ENCODE measurements around the gene KAT2B.

Gene KAT2B

DNA sequence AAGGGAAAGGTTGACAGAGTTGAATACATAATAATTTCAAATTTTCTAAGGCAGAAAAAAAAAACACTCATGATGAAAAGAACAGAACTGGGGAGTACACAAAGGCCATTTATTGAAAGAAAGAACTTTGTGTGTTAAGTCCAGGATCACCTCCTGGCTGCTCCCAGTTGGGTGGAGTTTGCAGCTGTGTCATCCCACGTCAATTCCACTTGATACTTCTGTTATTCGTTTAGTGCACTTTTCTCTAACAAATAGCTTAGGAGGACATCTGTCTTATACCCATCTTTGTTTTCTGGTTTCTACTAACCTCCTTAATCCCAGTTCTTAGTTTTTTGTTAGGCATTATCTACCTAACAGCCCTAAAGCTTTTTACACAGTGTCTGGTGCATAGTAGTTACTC lies 101.1 kb downstream of the KAT2B start:
- in situ Hi-C loops (cut with MboI; ENCODE audit: low sequenced_read_pairs) = no loop called here

DNA sequence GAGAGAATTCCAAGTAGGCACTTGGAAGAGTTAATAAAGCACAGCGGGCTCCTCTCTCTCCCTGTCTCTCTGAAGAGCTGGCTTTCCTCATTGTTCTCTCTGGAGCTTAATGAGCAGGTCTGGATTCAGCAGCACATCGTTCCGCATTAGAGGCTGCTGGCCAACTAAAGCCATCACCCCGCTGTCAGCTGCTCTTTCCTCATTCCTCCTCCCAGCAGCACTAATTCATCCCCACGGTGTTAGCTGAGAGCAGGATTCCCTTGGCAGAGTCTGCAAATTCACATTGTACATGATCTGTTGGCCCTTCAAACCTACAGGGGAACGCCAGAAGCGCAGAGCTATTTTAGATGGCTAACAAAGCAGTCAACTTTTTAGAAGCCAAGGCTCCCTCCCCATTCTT lies 101.6 kb downstream of the KAT2B start:
- in situ Hi-C loops (cut with MboI; ENCODE audit: low sequenced_read_pairs) = no loop called here

DNA sequence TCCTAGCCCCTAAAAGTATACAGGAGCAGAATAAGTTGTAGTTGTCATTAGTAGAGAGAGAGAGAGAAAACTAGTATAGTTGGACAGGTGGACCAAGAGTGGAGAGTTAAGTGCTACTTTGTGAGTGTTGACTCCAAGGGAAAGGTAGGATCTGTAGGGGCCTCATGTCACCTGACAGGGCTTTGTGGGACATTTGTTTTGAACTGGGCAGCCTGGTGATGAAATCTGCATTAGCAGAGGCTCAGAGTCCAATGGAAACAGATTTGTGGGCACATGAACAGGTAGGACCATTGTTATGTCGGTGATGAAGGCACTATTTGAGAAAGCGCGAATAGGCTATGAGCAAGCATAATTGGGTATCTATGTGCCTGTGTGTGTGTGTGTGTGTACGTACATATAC lies 102.3 kb downstream of the KAT2B start:
- in situ Hi-C loops (cut with MboI; ENCODE audit: low sequenced_read_pairs) = no loop called here

DNA sequence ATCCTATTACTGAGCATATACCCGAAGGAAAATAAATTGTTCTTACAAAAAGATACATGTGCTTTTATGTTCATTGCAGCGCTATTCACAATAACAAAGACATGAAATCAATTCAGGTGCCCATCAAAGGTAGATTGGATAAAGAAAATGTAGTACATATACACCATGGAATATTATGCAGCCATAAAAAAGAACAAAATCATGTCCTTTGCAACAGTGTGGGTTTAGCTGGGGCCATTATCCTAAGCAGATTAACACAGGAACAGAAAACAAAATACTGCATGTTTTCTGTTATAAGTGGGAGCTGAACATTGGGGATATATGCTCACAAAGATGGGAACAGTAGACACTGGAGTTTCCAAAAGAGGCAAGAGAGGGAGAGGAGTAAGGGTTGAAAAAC lies 103.3 kb downstream of the KAT2B start:
- in situ Hi-C loops (cut with MboI; ENCODE audit: low sequenced_read_pairs) = no loop called here

DNA sequence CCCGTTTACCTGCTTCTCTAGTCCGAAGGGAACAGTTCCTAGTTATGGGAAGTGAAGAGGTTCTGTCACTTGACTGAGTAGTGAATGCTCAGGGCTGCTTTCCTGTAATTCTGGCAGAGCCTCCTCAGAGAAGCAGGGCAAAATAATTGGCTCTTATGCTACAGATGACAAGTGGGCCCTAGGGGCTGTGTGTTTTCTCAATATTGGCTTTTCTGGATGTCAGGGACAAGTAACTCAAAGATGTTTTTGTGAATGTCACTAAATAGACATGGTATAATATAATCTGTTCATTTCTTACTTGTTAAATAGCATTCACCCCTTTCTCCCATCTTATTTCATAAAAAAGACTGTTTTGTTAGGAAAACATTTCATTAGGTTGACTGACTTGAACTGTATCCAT lies 105.6 kb downstream of the KAT2B start:
- in situ Hi-C loops (cut with MboI; ENCODE audit: low sequenced_read_pairs) = no loop called here

DNA sequence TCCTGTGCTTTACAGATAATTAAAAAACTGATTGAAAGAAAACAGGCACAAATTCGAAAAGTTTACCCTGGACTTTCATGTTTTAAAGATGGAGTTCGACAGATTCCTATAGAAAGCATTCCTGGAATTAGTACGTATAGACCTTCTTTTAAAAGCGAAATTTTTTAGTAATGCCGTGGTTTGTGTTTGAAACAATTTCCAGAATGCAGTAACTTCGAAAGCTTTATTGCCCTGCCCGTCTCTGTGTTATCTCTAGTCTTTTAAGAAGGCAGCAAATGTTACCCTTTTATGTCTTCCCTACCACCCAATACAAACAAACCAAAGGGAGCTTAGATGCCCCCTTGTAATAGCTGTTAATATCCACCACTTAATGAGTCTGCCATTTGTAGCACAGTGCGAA lies 106.1 kb downstream of the KAT2B start:
- in situ Hi-C loops (cut with MboI; ENCODE audit: low sequenced_read_pairs) = no loop called here

DNA sequence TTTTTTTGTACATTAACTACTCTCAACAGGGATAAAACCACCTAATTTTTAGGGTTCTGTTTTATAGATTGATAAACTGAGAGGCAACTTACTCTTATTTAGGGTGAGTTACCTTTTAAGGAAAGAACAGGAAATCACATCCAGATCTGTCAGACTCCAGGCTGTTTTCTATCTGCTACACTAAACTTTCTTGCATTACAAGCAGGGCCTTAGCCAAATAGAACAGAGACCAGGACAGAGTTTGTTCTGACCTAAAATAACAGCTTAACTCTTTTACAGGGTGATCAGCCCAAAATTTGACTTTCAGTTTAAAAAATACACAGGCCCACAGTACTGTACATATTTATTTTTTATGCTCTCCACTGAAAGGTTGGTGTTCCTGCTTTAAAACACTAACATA lies 107.1 kb downstream of the KAT2B start:
- in situ Hi-C loops (cut with MboI; ENCODE audit: low sequenced_read_pairs) = no loop called here

DNA sequence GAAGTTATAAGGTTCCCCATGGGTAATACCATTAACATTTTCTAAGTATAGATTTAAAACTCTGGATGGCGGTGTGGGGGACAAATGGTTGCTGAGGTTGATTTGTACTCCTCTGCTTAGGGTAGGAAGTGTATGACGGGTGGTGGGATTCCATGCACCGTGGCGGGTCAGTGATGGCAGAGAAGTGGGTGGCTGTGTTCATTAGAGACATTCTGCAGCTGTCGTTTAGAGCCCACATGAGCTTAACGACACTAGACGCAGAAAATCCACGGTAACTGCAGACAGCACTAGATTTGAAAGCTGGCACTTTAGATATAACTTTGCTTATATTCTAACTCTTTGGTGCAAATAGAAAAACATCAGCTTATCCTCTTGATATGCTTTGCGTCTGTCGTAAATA lies 108.2 kb downstream of the KAT2B start:
- in situ Hi-C loops (cut with MboI; ENCODE audit: low sequenced_read_pairs) = no loop called here

DNA sequence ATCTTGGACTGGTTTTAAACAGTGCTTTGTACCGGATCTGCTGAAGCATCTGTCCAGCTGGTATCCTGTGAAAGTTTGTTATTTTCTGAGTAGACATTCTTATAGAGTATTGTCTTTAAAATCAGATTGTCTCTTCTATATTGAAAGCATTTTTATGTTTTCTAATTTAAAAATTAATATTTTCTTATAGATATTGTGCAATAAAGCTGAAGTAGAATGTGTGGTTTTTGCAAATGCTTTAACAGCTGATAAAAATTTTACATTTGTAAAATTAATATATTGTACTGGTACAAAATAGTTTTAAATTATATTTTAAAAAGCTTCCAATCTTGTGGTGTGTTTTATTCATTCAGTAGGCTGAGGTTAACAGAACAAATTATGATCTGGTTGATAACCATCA lies 113.8 kb downstream of the KAT2B start:
- in situ Hi-C loops (cut with MboI; ENCODE audit: low sequenced_read_pairs) = no loop called here

DNA sequence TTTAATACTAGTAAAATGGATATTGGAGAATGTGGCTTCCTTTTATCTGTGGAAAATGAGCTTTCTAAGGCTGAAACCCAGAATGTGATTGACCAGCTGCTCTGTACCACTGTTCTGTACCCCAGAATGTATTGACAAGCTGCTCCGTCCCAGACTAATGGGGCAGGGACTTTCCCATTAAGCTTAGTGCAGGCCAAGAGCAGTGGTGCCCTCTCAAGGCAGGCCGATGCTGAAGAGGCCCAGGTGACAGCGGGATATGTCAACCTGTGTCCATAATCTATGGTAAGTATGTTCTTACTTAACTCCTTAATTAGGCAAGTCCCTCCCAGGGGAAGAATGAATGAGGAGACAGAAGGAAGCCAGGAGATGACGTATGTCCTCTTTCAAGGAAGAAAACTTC lies 114.7 kb downstream of the KAT2B start:
- in situ Hi-C loops (cut with MboI; ENCODE audit: low sequenced_read_pairs) = no loop called here

DNA sequence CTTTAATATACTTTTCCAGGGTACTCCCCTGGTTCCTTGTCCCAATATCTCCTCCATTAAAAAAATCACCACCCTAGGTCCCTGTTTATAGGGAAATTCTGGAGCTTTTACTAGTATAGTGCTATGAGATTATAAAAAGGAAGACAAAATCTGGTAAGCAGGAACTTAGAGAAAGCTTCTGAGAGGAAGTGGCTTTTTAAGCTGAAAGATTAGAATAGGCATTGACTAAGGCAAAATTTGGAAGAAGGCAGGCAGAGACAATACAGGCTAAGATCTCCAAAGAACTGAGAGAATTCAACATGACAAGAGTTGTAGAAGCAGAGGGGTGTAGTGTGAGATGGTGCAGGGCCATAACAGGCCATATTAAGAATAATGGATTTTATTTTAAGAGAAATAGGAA lies 120.0 kb downstream of the KAT2B start:
- in situ Hi-C loops (cut with MboI; ENCODE audit: low sequenced_read_pairs) = no loop called here

DNA sequence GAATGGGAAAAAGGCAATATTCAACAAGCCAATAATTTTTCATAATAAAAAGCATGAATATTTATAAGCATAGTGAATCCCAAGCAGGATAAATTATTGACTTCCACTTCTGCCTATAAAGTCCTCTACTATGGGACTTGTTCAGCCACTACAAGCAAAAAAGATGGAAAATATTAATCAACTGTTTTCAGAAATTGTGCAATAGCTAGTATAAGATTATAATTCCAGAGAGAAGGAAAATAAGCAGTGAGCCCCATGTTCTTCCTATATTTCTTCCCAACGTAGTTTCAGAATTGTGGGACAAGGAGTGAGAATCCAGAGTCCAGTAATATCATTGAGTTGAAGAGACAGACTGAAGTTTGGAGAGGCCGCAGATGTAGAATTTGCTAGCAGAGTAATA lies 121.5 kb downstream of the KAT2B start:
- in situ Hi-C loops (cut with MboI; ENCODE audit: low sequenced_read_pairs) = no loop called here

DNA sequence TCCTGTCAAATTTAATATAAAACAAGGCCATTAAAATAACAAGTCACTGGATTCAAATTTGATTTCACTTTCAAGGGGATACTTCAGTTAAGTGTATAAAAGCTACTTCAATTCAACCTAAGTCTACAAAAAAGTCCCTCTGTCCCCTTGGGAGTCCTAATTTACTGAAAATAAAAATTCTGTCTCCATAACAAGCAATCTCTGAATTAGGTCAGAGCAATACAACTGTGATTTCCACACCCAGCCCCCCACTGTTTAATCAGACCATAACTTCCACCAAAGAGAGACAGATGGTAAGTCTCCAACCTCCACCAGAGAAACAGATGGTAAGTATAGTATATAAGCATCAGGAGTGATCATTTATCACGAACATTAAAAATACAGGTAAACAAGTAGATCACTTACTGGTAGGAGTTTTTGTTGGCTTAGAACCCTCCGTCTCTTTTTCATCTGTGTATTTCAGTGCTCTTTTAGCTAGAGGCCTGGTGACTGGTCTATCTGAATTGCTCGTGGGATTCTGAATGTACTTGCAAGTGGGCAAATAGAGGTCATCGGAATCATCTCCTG lies 133.7 kb downstream of the KAT2B start:
- in situ Hi-C loops (cut with MboI; ENCODE audit: low sequenced_read_pairs) = no loop called here

DNA sequence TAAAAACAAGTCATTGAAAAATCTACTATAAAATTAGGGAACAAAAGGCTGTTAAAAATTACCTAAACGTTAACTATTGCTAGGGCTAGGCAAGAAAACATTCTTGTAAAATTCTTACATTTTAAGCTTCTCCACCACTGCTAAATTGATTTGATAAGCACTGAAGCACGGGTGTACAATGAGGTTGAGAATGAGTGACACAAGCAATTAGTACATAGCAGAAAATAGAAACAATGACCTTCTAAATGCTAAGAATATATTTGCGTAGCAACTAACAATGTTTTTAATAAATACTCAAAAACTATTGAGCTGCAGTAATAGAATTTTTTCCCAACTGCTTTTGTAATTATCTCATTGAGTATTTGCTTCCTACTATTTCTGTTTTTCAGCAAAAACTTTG lies 141.0 kb downstream of the KAT2B start:
- in situ Hi-C loops (cut with MboI; ENCODE audit: low sequenced_read_pairs) = no loop called here

DNA sequence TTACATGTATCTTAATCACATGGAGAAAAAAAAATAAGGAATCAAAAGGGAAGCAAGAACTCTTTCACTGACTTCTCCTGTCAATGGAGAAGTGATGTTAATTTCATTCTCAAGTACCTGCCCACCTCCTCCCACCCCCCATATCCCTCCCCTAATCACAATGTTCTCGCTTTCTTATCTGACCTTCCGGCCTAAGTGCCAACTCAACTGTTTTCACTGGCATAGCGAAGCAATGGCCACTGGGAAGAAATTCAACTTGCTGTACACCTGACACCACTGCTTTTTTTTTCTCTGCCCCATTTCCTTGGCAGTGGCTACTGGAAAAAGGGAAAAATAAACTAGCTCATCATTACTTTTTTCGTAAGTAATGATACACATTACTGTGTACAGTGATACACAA lies 142.0 kb downstream of the KAT2B start:
- in situ Hi-C loops (cut with MboI; ENCODE audit: low sequenced_read_pairs) = no loop called here

DNA sequence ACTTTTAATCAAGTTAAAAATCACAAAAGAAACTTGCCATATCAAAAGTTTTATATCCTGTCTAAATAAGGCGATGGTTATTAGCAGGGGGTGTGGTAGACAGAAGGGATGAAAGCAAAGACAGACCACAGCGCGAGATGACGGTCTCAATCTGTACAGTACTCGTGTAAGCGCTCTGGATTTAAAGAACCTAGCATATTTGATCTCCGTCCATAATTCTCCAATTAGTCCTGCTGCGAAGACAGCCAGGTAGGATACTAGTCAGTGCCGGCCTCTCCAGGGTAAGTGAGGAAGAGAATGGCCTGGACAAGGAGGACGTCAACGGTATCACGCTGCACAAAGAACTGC lies 145.1 kb downstream of the KAT2B start:
- in situ Hi-C loops (cut with MboI; ENCODE audit: low sequenced_read_pairs) = no loop called here

DNA sequence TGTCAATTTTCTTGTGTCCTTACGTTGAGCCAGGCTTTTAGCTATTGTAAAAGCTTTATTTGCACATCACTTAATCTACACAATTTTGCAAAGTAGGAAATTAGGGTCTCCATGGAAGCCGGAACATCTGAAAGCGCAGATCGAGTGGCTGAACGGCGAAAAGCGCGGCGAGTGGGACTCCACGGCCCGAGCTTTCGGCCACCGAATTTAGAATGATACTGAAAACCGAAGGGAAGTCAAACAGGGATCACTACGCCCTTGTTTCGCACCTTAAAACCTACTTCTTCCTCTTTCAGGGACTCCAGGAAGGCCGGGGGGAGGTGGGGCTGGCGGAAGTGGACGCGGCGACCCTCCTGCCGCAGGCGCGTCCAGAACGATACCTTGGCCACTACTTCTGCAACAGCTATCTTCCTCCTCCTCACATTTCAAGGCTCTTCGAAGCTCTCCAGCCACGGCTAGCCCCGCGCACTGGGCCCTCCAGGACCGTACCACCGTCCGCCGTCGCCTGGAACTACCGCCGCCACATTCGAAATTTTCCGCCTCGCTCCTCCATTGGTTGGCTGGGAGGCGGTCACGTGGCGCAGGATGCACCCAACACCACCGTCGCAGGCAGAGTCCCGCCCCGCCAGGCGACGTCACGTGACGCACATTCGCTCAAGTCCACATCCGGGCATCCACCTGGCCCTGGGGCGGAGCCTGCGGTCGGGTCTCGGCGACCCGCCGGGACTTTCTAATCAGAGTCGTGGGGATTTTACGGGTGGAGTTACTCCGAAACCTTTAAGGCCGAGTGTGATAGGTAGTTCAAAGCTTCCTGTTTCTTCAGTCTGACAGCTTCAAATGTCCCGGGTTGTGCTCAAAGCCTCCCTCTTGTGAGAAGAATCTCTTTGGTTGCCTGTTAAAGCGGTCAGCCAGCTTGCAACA lies 145.7 kb downstream of the KAT2B start, which contains the start of gene SGO1:
TSS of gene SGO1 (minus strand) at position 528 of the 921 bp plus-strand sequence. CDS start 2,179 bp downstream, outside the sequence.
- in situ Hi-C loops (cut with MboI; ENCODE audit: low sequenced_read_pairs) = no loop called here

DNA sequence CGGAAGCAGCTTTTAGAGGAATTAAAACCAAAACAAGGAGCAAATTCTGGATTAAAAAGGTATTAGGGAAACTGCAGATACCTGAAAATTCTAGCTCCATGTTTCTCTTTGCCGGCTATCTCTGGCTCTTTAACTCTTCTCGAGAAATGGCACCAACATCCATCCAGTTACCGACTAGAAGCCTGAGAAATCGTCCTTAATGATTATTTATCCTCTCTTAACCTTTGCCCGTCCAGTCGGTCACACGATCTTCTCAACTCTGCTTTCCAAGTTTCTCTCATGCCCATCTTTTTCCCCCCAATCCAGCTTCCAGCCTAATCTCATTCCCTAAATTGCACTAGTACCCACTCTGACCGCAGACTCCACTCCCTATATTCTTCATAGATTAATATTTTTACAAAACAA lies 146.4 kb downstream of the KAT2B start:
- in situ Hi-C loops (cut with MboI; ENCODE audit: low sequenced_read_pairs) = no loop called here

DNA sequence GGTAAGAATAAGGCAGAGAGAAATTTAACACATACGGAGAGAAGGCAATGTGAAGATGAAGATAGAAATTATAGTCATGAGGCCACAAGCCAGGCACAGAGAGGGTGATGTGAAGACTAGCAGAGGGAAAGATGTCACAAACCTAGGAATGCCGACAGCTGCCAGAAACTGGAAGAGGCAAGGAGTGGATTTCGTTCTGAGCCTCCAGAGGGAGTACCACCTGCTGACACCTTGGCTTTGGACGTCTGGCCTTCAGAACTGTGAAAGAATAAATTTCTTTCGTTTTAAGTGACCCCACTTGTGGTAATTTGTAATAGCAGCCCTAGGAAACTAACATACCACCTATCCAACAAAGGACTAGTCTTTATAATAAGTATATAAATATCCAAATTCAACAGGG lies 150.7 kb downstream of the KAT2B start:
- in situ Hi-C loops (cut with MboI; ENCODE audit: low sequenced_read_pairs) = no loop called here

DNA sequence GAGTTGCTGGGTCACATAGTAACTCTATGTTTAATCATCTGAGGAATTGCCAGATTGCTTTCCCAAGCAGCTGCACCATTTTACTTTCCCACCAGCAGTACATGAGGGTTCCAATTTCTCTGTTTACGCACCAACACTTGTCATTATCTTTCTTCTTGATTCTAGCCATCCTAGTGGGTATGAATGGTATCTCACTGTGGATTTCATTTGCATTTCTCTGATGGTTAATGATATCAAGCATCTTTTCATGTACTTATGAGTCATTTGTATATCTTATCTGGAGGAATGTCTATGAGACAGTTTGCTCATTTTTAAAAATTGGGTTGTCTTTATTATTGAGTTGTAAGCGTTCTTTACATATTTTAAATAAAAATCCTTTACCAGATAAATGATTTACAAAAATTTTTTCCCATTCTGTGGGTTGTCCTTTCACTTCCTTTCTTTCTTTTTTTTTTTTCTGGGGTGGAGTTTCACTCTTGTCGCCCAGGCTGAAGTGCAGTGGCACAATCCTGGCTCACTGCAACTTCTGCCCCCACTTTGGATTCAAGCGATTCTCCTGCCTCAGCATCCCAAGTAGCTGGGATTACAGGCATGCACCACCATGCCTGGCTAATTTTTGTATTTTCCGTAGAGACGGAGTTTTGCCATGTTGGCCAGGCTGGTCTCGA lies 154.7 kb downstream of the KAT2B start:
- in situ Hi-C loops (cut with MboI; ENCODE audit: low sequenced_read_pairs) = no loop called here

DNA sequence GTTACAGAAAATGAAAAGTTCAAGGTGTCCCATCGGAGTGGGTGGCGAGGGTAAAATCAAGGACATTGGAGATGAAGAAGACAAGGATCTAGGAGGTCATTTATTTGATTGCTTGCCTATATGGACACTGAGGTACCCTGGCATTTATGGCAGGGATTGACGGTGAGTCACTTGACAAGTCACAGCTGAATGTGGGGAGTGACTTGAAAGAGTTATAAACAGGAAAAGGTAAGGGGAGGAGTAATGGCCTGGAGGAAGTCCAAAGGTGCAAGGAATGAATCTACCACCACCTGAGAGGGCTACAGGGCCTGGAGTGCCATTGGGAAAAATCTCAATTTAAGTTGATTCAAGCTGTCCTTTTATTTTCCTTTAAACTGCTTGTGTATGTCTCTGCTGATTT lies 157.5 kb downstream of the KAT2B start:
- in situ Hi-C loops (cut with MboI; ENCODE audit: low sequenced_read_pairs) = no loop called here

DNA sequence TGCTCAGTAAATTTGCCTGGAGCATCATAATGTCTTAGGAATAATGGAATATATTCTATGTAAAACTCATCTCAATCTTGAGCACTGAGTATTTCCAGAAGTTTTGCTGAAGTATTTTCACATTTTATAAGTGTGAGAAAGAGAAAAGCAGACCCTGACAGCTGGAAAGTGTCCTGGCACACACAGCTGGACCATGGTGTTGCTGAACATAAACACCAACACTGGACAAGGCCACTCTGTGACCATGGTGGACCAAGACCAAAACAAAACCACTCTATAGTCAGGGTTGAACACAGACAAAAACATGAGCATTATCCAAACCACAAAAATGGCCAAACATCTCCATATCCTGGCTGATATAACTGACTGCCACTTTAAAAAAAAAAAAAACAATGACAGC lies 160.9 kb downstream of the KAT2B start:
- in situ Hi-C loops (cut with MboI; ENCODE audit: low sequenced_read_pairs) = no loop called here

Data from hTERT RPE-1 (cell line).